ENCODE measurements around the gene MEGF8. TPM values are rescaled to one million over a fixed set of nuclear protein-coding genes. Genes with fewer than 3 reads are reported as not detected.

Gene MEGF8
- total and polyA plus RNA-seq, 2 of the 13 experiments (the other 11 are each of a cell fraction or from before 2014, with no cell fraction given): 4.0 to 8.8 TPM

GRCh38 chr19:42279902-42280814, 45.3 kb upstream of the MEGF8 start (continued):
- TF ChIP-seq ZSCAN5A (CRISPR knock-in tag; IDR thresholded peaks at IDR 0.05; ENCODE audit: borderline replicate concordance) (0 out of 2 replicates have a peak, but pooled peaks have one; percentile 50), ATF3 (CRISPR knock-in tag; IDR thresholded peaks at IDR 0.05) (peak; percentile 25; the same call in 1 of the 2 replicates), SP1 (IDR thresholded peaks at IDR 0.05) (no peak), SP1 (CRISPR knock-in tag; IDR thresholded peaks at IDR 0.05) (peak; percentile 62), RAD21 (CRISPR knock-in tag; IDR thresholded peaks at IDR 0.05) (peak; percentile 89), NR2F6 (IDR thresholded peaks at IDR 0.05) (no peak), NR2F6 (CRISPR knock-in tag; IDR thresholded peaks at IDR 0.05) (no peak), ZNF276 (CRISPR knock-in tag; IDR thresholded peaks at IDR 0.05; ENCODE audit: low read depth) (peak; percentile 83; the same call in 1 of the 2 replicates), ZBTB20 (CRISPR knock-in tag; IDR thresholded peaks at IDR 0.05; ENCODE audit: borderline replicate concordance, low read depth) (no peak), REL (CRISPR knock-in tag; conservative IDR thresholded peaks at IDR 0.05) (no peak), ZNF331 (CRISPR knock-in tag; IDR thresholded peaks at IDR 0.05) (peak; percentile 50; the same call in 1 of the 2 replicates), KAT2B (IDR thresholded peaks at IDR 0.05; ENCODE audit: borderline replicate concordance, low read depth, low read length) (no peak), NCOA1 (CRISPR knock-in tag; IDR thresholded peaks at IDR 0.05) (no peak), XRCC5 (optimal IDR thresholded peaks at IDR 0.05; ENCODE audit: low read length) (peak; percentile 42), ZBTB21 (CRISPR knock-in tag; IDR thresholded peaks at IDR 0.05) (no peak), ZNF782 (CRISPR knock-in tag; IDR thresholded peaks at IDR 0.05; ENCODE audit: borderline replicate concordance) (no peak), ZNF224 (CRISPR knock-in tag; IDR thresholded peaks at IDR 0.05) (no peak), TARDBP (CRISPR knock-in tag; IDR thresholded peaks at IDR 0.05) (0 out of 2 replicates have a peak, but pooled peaks have one; percentile 36), ZNF616 (CRISPR knock-in tag; IDR thresholded peaks at IDR 0.05; ENCODE audit: low read depth) (no peak), ZNF367 (CRISPR knock-in tag; IDR thresholded peaks at IDR 0.05; ENCODE audit: borderline replicate concordance) (no peak), ZBTB37 (CRISPR knock-in tag; IDR thresholded peaks at IDR 0.05) (no peak), SAP130 (CRISPR knock-in tag; IDR thresholded peaks at IDR 0.05; ENCODE audit: low read depth) (peak; percentile 67), MAZ (IDR thresholded peaks at IDR 0.05; ENCODE audit: borderline replicate concordance, low read depth, low read length) (peak; percentile 84), MAZ (CRISPR knock-in tag; IDR thresholded peaks at IDR 0.05; ENCODE audit: low read depth) (peak; percentile 51)
